Activated naive CD4-positive, alpha-beta T cell treated with anti-CD3 and anti-CD28 coated beads, Interleukin-2, amount 50 U/mL, for 16 hours (primary cell): ENCODE data around the gene FSTL3.
"Not testable (repeated sequence)": the region's sequence is repeated elsewhere in the genome, so short reads cannot be mapped to it uniquely, and the experiment has no call there.

Experiments
- DNase-seq: peaks from one replicate; pipeline ENCODE4 v3.0.0-alpha.2; 2020

FSTL3 gene

DNA sequence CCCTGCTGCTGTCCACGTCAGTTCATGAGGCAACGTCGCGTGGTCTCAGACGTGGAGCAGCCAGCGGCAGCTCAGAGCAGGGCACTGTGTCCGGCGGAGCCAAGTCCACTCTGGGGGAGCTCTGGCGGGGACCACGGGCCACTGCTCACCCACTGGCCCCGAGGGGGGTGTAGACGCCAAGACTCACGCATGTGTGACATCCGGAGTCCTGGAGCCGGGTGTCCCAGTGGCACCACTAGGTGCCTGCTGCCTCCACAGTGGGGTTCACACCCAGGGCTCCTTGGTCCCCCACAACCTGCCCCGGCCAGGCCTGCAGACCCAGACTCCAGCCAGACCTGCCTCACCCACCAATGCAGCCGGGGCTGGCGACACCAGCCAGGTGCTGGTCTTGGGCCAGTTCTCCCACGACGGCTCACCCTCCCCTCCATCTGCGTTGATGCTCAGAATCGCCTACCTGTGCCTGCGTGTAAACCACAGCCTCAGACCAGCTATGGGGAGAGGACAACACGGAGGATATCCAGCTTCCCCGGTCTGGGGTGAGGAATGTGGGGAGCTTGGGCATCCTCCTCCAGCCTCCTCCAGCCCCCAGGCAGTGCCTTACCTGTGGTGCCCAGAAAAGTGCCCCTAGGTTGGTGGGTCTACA is 6.6 kb downstream of the FSTL3 start:
- DNase-seq: no peak

DNA sequence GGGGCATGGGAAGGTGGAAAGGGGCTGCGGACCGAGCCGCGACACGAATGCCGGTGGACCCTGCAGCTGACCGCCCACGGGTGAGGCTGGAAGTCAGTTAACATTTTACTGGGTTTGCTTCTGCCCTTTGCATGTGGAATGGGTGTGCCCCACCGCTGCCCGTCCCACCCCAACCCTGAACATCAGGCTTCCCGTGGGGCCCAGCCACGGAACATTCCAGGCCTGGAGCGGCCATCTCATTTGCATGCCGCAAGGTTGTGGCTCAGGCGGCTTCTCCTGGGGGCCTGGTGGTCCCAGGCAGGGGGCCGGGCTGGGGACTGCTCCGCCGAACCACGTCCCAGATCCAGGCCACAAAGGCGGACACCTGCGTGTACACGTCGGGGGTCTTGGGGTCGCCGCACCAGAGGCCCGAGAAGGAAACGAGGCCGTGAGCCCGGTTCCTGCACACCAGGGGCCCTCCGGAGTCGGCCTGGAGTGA is 9.3 kb downstream of the FSTL3 start:
- DNase-seq: no peak

DNA sequence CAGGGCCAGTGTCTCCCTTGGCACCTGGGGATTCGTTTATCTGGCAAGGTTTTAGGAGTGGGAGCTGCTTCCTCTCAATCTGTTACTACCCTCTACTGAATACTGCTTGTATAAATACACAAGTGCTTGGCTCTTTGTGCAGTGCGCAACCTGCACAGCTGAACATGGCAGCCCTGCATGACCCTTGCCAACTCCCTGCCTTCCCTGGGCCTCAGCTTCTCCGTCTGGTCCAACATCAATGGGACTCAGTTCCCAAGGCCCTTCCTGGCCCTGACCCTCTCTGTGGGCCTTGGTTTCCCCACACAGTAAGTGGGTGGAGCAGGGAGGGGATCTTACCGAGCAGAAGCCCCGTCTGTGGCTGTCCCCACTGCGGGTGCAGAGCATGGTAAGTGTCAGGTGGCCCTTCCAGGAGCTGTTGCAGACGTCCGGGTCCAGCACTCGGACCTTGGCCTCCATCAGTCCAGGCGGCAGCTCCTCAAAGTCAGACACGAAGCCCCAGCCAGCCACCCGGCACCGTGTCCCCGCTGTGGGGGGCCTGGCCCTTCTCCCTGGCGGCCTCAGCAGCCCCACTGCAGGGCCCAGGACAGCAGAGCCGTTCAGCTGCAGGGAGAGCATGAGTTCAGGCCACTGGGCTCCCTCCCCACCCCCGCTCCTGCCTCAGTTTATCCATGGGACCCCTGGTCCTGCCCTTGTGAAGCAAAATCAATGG is 10.6 kb downstream of the FSTL3 start:
- DNase-seq: no peak

DNA sequence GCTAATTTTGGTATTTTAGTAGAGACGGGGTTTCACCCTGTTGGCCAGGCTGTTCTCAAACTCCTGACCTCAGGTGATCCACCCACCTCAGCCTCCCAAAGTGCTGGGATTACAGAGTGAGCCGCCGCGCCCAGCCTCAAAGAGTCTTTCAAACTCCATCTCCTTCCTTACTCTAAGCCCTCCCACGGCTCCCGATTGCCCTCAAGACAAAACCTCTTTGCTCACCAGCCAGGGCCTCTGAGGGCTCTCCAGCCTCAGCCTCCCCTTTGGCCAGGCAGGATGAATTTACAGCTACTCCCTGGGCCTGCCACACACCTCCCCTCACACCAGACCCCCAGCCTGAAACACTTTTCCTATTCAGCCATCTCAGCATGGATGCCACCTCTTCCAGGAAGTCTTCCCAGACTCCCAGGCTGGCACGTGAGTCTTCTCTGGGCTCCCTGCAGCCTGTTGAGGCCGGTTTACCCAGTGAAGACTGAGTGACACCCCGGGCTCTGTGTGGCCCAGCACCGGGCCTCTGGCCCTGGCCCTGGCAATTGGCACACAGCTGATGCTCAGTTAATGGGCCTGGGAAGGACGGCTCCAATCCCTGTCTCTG is 11.5 kb downstream of the FSTL3 start:
- DNase-seq: no peak

DNA sequence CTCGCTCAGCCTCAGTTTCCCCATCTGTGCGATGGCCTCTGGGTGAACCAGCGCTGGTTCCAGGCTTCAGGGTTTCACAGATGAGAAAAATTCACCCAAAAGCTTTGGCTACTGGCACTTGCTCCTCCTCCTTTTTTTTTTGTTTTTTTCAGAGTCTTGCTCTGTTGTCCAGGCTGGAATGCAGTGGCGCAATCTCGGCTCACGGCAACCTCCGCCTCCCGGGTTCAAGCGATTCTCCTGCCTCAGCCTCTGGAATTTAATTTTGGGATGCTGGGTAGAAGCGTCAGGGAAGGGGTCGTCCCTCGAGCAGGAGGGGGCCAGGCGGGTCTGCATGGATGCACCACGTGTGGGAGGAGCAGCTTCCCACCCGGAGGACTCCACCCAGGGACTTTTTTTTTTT is 12.0 kb downstream of the FSTL3 start:
- no peak for DNase-seq

DNA sequence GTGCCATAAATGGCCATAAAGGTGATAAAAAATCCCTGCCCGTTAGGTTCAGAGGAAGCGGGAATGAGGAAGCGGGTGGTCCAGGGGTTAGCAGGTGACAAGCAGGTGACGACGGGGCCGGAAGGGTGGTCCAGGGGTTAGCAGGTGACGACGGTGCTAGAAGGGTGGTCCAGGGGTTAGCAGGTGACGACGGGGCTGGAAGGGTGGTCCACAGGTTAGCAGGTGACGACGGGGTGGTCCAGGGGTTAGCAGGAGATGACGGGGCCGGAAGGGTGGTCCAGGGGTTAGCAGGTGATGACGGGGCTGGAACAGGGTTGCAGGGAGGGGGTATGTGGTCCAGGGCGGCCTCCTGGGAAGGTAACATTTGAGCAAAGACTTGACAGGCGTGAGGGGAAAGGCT is 12.8 kb downstream of the FSTL3 start:
- DNase-seq: no peak

DNA sequence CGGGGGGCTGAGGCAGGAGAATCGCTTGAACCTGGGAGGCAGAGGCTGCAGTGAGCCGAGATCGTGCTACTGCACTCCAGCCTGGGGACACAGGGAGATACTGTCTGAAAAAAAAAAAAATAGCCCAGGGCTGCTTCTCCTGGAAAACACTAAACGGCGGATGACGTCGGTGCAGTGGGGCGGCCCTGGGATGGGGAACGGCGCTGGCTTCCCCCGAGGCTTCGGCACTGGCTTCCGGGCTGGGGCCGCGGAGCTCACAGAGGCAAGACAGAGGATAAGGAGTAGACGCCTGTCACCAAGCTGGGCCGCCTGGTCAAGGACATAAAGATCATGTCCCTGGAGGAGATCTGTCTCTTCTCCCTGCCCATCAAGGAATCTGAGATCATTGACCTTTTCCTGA is 14.0 kb downstream of the FSTL3 start:
- DNase-seq: no peak

DNA sequence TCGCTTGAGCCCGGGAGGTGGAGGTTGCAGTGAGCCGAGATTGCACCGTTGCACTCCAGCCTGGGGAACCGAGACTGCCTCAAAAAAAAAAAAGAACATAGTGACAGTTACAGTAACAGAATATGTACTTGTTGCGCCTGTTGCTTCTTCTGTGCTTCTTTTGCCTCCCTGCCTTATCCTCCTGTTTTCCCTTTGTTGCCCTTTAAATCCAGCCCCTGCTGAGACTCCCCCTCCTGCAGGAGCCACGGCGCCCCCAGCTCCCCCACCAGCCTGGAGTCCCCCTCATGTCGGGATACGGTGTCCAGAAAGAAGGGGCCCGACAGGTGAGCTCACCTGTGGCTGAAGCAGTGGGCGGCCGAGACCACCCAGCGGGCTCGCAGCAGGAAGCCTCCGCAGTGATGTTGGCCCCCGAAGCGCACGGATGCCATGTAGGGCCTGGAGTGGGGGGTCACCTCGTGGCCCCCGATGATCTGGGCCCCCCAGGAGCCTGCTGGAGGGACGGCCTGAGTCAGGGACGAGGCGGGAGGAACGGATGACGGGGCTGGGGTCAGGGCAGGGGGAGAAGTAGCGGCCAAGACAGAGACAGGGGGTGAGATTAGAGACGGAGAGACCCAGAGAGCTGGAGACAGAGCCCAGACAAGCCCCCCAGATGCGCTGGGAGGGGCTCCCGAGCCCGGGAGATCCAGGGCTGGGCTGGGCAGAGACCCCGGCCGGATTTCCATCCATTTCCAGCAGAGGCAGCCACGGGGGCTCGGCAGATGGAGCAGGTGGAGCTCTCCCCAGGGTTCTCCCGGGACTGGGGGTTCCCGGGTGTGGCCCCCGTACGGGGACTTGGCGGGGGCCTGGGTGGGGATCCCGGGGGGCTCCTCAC is 18.5 kb downstream of the FSTL3 start:
- DNase-seq: no peak

DNA sequence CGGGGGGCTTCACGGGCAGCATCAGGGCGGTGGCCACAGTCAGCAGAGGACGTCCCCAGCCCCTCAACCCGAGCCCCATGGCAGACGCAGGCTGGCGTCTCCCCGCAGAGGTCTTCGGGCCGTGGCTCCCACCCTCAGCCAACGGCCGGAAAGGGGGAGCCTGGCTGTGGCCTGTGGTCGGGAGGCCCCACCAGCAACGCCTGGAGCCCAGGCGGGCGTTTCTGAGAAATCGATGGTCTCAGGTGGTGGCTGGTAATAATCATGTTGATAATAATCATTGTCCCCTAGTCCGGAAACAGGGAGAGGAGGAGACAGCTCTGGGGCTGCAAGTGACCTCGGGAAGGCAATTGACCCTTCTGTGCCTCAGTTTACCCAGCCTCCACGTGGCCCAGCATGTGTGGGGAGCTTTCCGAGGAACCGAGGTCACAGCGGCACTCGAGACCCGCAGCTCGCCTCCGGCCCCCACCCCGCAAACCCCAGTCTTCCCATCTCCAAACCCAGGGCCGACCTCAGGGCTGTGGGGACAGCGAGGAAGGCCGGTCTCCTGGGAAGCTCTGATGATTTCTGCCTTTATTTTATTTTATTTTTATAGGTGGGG is 19.3 kb downstream of the FSTL3 start, which contains the start of gene PRSS57:
TSS of gene PRSS57 (minus strand) at position 101 of the 598 bp plus-strand sequence. CDS start at position 79, 22 bp downstream.
- DNase-seq: no peak

DNA sequence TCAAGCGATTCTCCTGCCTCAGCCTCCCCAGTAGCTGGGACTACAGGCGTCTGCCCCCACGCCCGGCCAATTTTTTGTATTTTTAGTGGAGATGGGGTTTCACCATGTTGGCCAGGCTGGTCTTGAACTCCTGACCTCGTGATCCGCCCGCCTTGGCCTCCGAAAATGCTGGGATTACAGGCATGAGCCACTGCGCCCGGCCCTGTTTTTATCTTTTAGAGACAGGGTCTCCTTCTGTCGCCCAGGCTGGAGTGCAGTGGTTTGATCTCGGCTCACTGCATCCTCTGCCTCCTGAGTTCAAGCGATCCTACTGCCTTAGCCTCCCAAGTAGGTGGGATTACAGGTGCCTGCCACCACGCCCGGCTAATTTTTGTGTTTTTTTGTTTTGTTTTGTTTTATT is 22.3 kb downstream of the FSTL3 start:
- not testable (repeated sequence) for DNase-seq

DNA sequence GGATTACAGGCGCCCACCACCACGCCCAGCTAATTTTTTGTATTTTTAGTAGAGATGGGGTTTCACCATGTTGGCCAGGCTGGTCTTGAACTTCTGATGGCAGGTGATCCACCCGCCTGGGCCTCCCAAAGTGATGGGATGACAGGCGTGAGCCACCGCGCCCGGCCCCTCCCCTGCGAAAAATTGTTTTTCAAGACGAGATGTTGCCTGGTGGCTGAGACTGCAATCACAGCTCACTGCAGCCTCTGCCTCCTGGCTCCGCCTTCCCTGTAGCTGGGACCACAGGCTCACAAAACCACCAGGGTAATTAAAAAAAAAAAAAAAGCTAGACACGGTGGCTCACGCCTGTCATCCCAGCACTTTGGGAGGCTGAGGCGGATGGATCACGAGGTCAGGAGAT is 23.7 kb downstream of the FSTL3 start:
- not testable (repeated sequence) for DNase-seq

DNA sequence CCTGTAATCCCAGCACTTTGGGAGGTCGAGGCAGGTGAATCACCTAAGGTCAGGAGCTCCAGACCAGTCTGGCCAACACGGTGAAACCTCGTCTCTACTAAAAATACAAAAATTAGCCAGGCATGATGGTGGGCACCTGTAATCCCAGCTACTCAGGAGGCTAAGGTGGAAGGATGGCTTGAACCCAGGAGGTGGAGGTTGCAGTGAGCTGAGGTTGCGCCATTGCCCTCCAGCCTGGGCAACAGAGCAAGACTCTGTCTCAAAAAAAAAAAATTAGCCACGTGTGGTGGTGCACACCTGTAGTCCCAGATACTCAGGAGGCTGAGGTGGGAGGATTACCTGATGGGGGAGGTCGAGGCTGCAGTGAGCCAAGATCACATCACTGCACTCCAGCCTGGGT is 26.7 kb downstream of the FSTL3 start:
- DNase-seq: not testable (repeated sequence)

DNA sequence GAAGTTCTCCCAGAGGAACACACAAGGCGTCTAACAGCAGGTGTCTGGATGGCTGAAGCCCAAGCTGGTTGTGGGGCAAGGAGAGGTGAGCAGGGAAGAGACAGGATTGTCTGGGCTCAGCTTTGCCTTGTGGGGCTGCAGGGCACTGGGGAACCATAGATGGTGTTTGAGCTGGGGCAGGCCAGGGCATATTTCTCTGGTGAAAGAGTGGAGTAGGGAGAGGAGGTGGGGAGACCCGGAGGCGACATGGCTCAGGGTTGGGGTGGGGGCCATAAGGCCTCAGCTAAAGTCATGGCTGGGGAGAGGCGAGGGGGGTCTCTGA is 27.1 kb downstream of the FSTL3 start:
- DNase-seq: no peak

DNA sequence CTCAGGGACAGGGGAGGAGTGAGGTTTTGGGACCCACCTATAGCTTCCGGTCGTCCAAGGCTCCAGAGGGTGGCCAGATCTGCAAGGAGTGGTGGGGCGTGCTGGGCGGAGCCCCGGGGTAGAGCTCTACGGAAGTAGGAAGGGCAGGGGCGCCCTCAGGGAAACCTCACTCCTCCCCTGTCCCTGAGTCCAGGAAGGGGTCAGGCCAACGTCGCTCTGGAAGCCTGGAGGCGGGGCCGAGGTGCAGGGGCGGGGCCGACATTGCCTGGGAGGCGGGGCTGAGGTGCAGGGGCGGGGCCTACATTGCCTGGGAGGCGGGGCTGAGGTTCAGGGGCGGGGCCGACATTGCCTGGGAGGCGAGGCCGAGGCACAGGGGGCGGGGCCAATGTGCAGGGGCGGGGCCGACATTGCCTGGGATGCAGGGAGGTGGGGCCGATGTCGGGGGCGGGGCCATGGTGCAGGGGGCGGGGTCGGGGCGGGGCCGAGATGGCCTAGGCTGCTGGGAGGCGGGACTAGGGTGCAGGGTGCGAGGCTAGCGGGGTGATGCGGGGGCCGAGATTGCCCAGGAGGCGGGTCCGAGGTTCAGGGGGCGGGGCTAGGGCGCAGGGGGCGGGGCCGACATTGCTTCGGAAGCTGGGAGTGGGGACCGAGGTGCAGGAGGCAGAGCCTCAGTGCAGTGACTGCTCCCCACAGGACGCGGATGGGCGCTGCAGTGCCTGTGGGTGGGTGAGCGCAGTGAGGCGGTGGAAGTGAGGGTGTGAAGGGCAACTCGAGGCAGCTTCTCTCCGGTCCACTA is 27.7 kb downstream of the FSTL3 start:
- peak; percentile 57 for DNase-seq

DNA sequence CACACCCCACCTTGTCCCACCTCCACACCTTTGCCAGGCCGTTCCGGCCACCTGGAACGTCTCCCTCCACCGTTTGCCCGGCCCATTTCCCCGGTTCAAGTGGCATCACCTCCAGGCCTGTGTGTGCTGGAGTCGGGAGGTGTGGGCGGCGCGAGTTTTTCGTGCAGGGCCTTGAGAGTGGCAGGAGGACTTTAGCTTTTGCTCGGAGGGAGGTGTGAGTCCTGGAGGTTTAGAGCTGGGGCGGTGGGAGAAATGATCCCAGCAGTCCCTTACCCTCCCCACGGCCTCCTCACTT is 28.2 kb downstream of the FSTL3 start:
- DNase-seq: no peak

DNA sequence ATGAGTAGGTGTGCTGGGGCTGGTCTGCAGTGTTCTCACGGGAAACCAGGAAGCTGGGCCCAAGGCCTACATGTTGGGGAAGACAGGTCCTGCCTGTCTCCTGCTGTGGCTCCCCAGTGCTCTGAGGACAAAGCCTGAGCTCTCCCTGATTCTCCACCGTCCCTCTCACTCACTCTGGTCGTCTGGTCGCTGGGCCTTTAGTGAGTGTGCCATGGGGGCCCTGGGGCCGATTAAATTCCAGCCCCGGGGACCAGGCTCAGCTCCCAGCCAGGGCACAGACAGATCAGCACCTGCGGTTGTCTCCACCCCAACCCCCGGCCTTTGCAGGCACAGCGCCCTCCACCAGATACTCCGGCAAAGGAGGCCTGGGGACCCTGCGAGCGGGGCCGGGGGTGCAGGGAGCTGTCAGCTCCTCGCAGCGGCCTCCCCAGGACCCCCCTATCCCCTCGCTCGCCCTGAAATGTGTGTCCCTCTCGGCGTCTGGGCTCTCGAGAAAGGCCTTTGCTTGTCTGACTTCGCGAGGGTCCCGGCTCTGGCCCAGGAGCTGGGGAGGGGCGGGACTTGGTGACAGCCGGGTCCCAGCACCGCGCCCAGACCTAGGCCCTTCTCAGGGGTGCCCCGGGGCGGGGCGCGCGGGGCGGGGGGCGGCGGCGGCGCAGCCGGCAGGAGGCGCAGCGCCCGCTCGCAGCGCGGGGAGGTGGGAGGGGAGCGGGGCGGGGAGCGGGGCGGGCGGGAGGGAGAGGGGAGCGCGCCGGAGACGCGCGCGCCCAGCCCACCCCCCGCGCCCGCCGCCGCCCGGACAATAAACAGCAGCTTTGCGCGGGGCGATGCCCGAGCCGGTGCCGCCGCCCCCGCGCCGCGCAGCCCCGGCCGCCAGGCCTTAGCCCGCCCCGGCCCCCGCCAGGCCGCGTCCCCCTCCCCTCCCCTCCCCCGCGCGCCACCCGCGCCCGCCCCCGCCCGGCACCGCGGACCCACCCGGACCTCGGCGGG is 32.3 kb downstream of the FSTL3 start, which contains the start of gene PALM:
TSS of gene PALM (plus strand) at position 782 of the 990 bp plus-strand sequence. CDS start 212 bp downstream, outside the sequence.
- no peak for DNase-seq

DNA sequence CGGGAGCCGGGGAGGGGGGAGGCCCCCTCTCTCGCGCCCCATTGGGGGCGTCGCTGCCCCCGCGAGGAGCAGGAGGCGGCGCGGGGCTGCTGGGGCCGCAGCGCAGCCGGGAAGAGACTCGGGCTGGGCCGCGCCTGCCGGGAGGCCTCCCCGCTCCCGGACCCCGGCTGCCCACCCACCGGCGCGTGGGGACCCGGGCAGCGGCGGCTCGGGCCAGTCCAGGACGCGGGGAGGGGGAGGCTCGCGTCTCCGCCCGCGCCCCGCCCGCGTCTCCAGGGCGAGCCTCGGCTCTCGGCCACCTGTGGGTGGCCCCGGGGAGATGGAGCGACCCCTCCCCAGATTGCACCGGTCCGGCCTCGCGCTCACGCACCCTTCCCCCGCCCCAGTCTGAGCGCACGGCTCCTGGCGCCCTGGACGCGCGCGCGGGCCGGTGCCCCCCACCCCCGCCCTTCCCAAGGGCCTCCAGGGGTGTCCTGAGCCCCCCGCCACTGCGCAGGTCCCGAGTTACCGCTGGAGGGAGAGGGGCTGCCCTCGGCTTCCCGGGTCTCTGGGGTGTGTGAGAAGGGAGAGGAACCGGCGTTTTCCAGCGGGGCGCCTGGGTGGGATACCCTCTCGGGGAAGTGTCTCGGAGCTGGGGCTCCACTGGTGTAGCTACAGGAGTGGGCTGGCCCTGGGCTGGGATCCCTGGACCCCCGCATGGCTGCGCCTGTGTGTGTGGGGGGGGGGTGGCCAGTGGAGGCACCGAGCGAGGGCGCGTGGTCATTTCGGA is 33.2 kb downstream of the FSTL3 start:
- DNase-seq: no peak

DNA sequence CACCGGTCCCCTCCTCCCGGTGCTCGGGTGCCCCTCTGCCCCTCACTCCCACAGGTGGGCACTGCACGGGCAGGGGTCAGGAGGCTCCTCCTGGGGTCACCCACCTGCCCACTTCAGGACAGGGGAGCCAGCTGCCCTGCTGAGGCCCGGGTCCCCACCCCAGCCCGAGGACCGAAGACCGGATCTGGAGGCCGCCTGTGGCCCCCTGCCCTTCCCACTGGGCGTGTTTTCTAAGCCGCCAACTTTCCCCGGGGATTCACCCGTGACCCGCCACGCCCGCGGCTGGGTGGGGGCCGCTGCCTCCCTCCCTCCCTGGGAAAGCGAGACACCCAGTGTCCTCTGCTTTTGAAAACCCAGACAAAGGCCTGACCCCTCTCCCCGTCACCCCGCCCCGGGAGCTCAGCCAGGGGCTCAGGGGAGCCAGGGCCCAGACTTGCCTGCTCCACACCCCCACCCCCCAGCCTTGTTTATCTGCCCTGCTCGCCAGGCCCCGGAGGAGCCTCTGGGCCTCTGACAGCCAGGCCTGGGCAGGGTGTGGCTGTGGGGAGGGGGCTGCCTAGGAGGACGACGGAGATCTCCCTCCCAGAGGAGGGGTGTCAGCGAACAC is 33.9 kb downstream of the FSTL3 start:
- DNase-seq: no peak

DNA sequence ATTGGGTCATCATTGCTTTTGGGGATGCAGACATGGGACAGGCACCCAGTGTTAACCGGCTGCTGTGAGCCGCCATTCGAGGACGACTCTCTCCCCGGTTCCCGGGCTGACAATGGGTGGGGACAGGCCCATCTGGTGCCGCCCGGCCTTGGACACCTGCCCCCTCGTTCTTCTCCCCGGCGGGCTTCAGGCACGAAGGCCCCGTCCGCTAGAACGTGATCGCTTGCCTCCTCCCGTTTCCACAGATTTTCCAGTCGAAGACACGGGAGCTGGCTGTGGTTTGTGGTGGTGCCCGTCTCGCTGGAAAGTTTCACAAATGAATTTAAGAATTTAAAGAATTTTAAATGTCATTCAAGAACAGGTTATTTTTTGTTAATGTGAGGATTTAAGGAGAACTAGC is 34.6 kb downstream of the FSTL3 start:
- no peak for DNase-seq

DNA sequence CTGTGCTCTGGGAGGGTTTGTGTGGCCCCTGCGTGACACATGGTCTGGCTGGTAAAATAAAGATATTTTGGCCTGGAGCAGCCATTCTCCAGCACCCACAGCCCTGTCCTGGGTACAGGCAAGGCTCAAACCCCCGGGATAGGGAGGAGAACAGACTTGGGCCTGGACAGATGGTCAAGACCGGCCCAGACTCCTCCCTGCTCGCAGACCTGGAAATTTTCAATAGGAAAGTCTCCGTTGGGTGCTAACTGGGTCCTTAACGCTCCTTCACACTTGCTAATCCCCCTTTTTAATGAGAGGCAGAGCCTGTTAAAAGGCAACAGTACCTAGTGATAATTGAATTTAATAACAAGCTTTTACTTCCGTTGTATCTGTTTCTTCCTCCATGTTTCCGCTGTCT is 35.1 kb downstream of the FSTL3 start:
- no peak for DNase-seq
